CD4-positive, alpha-beta T cell (primary cell): ENCODE results near the gene CTLA4. TPM values are rescaled to one million over a fixed set of nuclear protein-coding genes. Genes with fewer than 3 reads are reported as not detected.

Experiments used
- ATAC-seq: fragments of 200-7000 bp; cut with Tn5 transposase; one replicate; pipeline ENCODE4 v1.10.0; 2022; ENCODE audit warnings: mild to moderate bottlenecking; ENCODE audit not compliant: poor library complexity
- CTCF ChIA-PET: fragments of 350-600 bp; sonication (Branson Sonifier 250); formaldehyde crosslinking; loops from one replicate; lab custom pipeline; 2021; ENCODE audit warnings: antibody characterized with exemption, inconsistent platforms; lab: Charles Lee
- POLR2A ChIA-PET: fragments of 350-600 bp; sonication (Branson Sonifier 250); formaldehyde crosslinking; loops from one replicate; lab custom pipeline; 2021; ENCODE audit warnings: antibody characterized with exemption, inconsistent platforms; lab: Charles Lee
- DNase-seq, 14 experiments: peaks; one replicate each; pipeline ENCODE4 v3.0.0-alpha.2; 2013 to 2020; ENCODE audit warnings: mixed read lengths in 2 of 14
- H3K27ac ChIP-seq, 2 donors: one replicate each; pipeline versions ENCODE4 v1.5.1 to v1.7.0; 2013; ENCODE audit warnings: low read length in 2 of 2, low read depth in 1 of 2, mild to moderate bottlenecking in 1 of 2
- H3K27me3 ChIP-seq, 2 experiments: 1 replicate in 1 of 2; 2 replicates in 1 of 2; pipeline versions ENCODE4 v1.6.1 to v1.7.0; 2013; ENCODE audit warnings: low read length in 2 of 2, control low read depth in 1 of 2, mild to moderate bottlenecking in 1 of 2, moderate library complexity in 1 of 2; ENCODE audit not compliant: insufficient read depth in 2 of 2, control insufficient read depth in 1 of 2
- H3K36me3 ChIP-seq: one replicate; pipeline ENCODE4 v1.6.1; 2013; ENCODE audit warnings: low read length, control low read depth; ENCODE audit not compliant: insufficient read depth
- H3K4me1 ChIP-seq: one replicate; pipeline ENCODE4 v1.6.1; 2013; ENCODE audit warnings: low read length, control low read depth; ENCODE audit not compliant: insufficient read depth
- H3K4me3 ChIP-seq: one replicate; pipeline ENCODE4 v1.5.1; 2013; ENCODE audit warnings: mild to moderate bottlenecking, low read length, moderate library complexity
- H3K9me3 ChIP-seq, 2 experiments: 1 replicate in 1 of 2; 2 replicates in 1 of 2; pipeline versions ENCODE4 v1.6.1 to v1.7.0; 2013; ENCODE audit warnings: low read length in 2 of 2, mild to moderate bottlenecking in 2 of 2, control low read depth in 1 of 2, moderate library complexity in 1 of 2; ENCODE audit not compliant: control insufficient read depth in 1 of 2, insufficient read depth in 1 of 2
- H3K27ac Mint-ChIP-seq: one replicate; pipeline ENCODE4 v1.8.0; 2020; ENCODE audit warnings: mixed read lengths
- H3K27me3 Mint-ChIP-seq: one replicate; pipeline ENCODE4 v1.8.0; 2021; ENCODE audit warnings: mixed read lengths
- H3K36me3 Mint-ChIP-seq: one replicate; pipeline ENCODE4 v1.8.0; 2021; ENCODE audit warnings: low read depth, mixed read lengths
- H3K4me1 Mint-ChIP-seq: one replicate; pipeline ENCODE4 v1.8.0; 2021; ENCODE audit warnings: low read depth, mixed read lengths
- H3K4me3 Mint-ChIP-seq: one replicate; pipeline ENCODE4 v1.8.0; 2020; ENCODE audit warnings: mild to moderate bottlenecking, mixed read lengths
- H3K9me3 Mint-ChIP-seq: one replicate; pipeline ENCODE4 v1.8.0; 2020; ENCODE audit warnings: mixed read lengths
- CTCF ChIP-seq: fragments of 200-600 bp; IDR thresholded peaks from one replicate; pipeline ENCODE4 v1.8.0; 2022; ENCODE audit warnings: antibody characterized with exemption, mild to moderate bottlenecking
- intact Hi-C, 2 experiments: fragments of 100-400 bp; cut with DNase I in 1 of 2; cut with micrococcal nuclease in 1 of 2; formaldehyde crosslinking; loops; one replicate each; pipeline versions ENCODE4 v1.15.1 to v1.9.0; 2023 to 2025; cut with DNase I, micrococcal nuclease
- total RNA-seq, 174 experiments: library from RNA in 2 of 174; stranded (reverse) in 2 of 174; gene quantifications; one replicate each; pipeline ENCODE4 v1.2.3 and lab custom pipeline; 2021 to 2026

The CTLA4 gene
- total RNA-seq, 2 experiments from 2014 or later: 49.8 to 52.0 TPM

GRCh38 chr2:203873461-203873860 lies 5.9 kb downstream of the CTLA4 start:
- Mint-ChIP-seq H3K36me3 (peaks cover 57% of the 10 kb centered on the region), H3K9me3 (no peaks in the 10 kb centered on the region), H3K4me3 (no peak overlapping the region), H3K4me1 (peaks cover 92% of the 10 kb centered on the region), H3K27ac (no peak overlapping the region), H3K27me3 (no peaks in the 10 kb centered on the region)
- ChIA-PET CTCF (interaction anchor here (2.4 to 3.0 kb wide), 2 partner anchors 16 to 36 kb away, joined by 7 to 9 read pairs; no protein-coding TSS in a partner anchor), POLR2A (interaction anchor here (0.6 to 4.5 kb wide), 9 partner anchors 9 to 154 kb away, joined by 3 to 37 read pairs (median 3); no protein-coding TSS in a partner anchor)
- no peaks in the 10 kb centered on the region for H3K9me3 ChIP-seq
- no peak overlapping the region for H3K27ac ChIP-seq
- ATAC-seq (no peak), DNase-seq (peak in 1 of 14 experiments; percentile 23)
- intact Hi-C loops: no loop called here
- H3K4me1 ChIP-seq: peaks cover 50% of the 10 kb centered on the region
- H3K4me3 ChIP-seq: no peak overlapping the region
- H3K36me3 ChIP-seq: peaks cover 20% of the 10 kb centered on the region
- no peaks in the 10 kb centered on the region for H3K27me3 ChIP-seq
- TF ChIP-seq CTCF: no peak

GRCh38 chr2:203873921-203874631 lies 6.5 kb downstream of the CTLA4 start:
- Histone ChIP-seq H3K36me3 (peaks cover 20% of the 10 kb centered on the region), H3K4me3 (no peak overlapping the region), H3K4me1 (peaks cover 48% of the 10 kb centered on the region), H3K27ac (peak overlapping the region in 1 of 2 donors; percentile 29), H3K27me3 (no peaks in the 10 kb centered on the region), H3K9me3 (no peaks in the 10 kb centered on the region)
- CTCF ChIA-PET: interaction anchor here (2.4 to 3.0 kb wide), 2 partner anchors 16 to 36 kb away, joined by 7 to 9 read pairs; no protein-coding TSS in a partner anchor
- DNase-seq: peak in 3 of 14 experiments; percentile 42 to 57 (median 53)
- Mint-ChIP-seq H3K36me3 (peaks cover 57% of the 10 kb centered on the region), H3K4me3 (peak overlapping the region; percentile 16), H3K4me1 (peaks cover 86% of the 10 kb centered on the region), H3K27me3 (no peaks in the 10 kb centered on the region), H3K9me3 (no peaks in the 10 kb centered on the region), H3K27ac (peak overlapping the region; percentile 74)
- TF ChIP-seq CTCF: no peak
- POLR2A ChIA-PET: interaction anchor here (0.9 to 4.5 kb wide), 8 partner anchors 8 to 155 kb away, joined by 3 to 37 read pairs (median 4); no protein-coding TSS in a partner anchor
- intact Hi-C loops: no loop called here
- no peak for ATAC-seq

GRCh38 chr2:203875471-203875870 lies 7.9 kb downstream of the CTLA4 start:
- no peak overlapping the region for H3K27ac ChIP-seq
- no peaks in the 10 kb centered on the region for H3K9me3 ChIP-seq
- no peak for ATAC-seq
- intact Hi-C loops: no loop called here
- Mint-ChIP-seq H3K27ac (peak overlapping the region; percentile 28), H3K4me3 (no peak overlapping the region), H3K9me3 (no peaks in the 10 kb centered on the region), H3K4me1 (peaks cover 72% of the 10 kb centered on the region), H3K36me3 (peaks cover 43% of the 10 kb centered on the region), H3K27me3 (no peaks in the 10 kb centered on the region)
- DNase-seq: no peak
- peaks cover 19% of the 10 kb centered on the region for H3K36me3 ChIP-seq
- CTCF ChIA-PET: no interaction called here
- peaks cover 50% of the 10 kb centered on the region for H3K4me1 ChIP-seq
- TF ChIP-seq CTCF: no peak
- no peak overlapping the region for H3K4me3 ChIP-seq
- H3K27me3 ChIP-seq: no peaks in the 10 kb centered on the region
- POLR2A ChIA-PET: interaction anchor here (1.2 to 4.5 kb wide), 5 partner anchors 8 to 23 kb away, joined by 3 to 37 read pairs (median 10); partner anchors contain the start of gene CTLA4
